ENCODE measurements around the gene WDR74.

The WDR74 gene

DNA sequence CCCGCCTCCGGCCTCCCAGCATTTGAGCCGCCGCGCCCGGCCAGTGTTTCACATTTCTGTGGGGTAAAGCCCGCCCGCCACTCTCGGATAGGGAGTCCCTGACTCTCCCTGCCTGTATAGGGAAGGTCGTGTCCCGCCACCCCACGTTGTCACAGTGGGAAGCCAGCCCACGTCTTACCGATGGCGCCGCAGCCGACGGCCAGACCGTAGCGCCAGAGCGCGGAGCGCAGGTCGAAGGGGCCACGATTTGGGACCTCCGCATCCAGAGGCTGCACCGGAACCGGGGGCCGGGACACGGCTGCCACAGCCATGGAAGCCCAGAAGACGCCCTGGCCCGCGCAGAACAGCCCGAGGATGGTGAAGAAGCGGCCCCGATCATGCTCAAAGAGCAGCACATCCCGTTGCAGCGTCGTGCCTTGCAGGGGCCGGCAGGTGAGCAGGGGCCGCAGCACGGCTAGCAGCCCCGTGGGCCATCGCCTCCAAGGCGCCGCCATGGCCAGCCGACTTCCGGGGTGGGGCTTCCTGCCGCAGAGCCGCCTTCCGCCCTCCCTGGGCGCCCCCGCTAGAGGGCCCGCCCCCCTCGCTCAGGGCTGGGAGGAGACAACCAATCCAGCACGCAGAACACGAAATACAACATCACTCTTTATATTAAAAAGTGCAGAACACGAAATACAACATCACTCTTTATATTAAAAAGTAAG lies 47.7 kb downstream of the WDR74 start, which contains the start of gene TMEM223:
TSS of gene TMEM223 (minus strand) at position 506 of the 701 bp plus-strand sequence. CDS start at position 494, 12 bp downstream.
- Histone ChIP-seq H3K27ac (ENCODE audit: low read depth, low read length) (peak within 1 kb of the TSS; percentile 45), H3K4me1 (ENCODE audit: control insufficient read depth, insufficient read depth, low read length, unreplicated experiment) (peaks cover 20% of the 10 kb centered on the region), H3K4me3 (ENCODE audit: low read depth, low read length) (peak within 1 kb of the TSS; percentile 86), H2AFZ (ENCODE audit: low read length, unreplicated experiment) (peak within 1 kb of the TSS; percentile 51), H3K79me2 (ENCODE audit: control insufficient read depth, insufficient read depth, low read length, unreplicated experiment) (peaks cover 33% of the 10 kb centered on the region), H3K27me3 (ENCODE audit: insufficient read depth, low read length) (no peaks in the 10 kb centered on the region), H3K36me3 (ENCODE audit: insufficient read depth, low read length) (peaks cover 6% of the 10 kb centered on the region)

DNA sequence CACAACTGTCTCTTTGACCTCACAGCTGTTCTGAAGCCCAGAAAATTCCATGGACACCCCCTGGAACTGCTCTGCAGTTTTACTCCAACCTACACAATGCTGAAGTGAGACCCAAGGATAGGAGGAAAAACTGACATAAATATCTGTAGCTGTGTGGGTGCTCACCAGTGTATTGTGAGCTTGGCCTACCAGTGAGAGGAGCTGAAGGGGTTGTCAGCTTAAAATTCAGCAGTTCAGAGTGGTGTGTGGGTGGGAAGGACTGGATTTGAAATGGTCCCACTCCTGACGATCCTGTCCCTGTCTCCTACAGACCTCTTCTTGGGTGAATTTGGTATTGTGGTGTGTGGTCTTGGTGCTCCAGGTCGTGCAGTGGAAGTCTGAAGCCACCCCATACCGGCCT lies 49.8 kb downstream of the WDR74 start:
- H3K4me3 ChIP-seq (ENCODE audit: low read depth, low read length): no peak overlapping the region; the same call in 1 of the 2 replicates
- H3K27me3 ChIP-seq (ENCODE audit: insufficient read depth, low read length): no peaks in the 10 kb centered on the region
- peaks cover 6% of the 10 kb centered on the region for H3K36me3 ChIP-seq (ENCODE audit: insufficient read depth, low read length)
- no peak overlapping the region for H3K27ac ChIP-seq (ENCODE audit: low read depth, low read length)
- H3K79me2 ChIP-seq (ENCODE audit: control insufficient read depth, insufficient read depth, low read length, unreplicated experiment): peaks cover 37% of the 10 kb centered on the region
- H3K4me1 ChIP-seq (ENCODE audit: control insufficient read depth, insufficient read depth, low read length, unreplicated experiment): peaks cover 28% of the 10 kb centered on the region
- no peak overlapping the region for H2AFZ ChIP-seq (ENCODE audit: low read length, unreplicated experiment)

DNA sequence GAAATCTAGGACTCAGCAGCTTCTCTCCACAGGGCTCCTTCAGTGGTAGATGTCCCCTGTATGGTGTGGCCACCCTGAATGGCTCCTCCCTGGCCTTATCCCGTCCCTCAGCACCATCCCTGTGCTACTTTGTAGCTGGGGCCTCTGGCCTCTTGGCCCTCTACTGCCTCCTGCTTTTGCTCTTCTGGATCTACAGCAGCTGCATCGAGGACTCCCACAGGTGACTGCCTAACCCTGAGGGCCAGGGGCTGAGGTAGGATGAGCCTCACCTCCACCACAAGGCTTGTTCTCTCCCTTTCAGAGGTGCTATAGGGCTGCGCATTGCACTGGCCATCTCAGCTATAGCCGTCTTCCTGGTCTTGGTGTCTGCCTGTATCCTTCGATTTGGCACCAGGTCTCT lies 50.4 kb downstream of the WDR74 start:
- H3K4me3 ChIP-seq (ENCODE audit: low read depth, low read length): no peak overlapping the region; the same call in 1 of the 2 replicates
- no peaks in the 10 kb centered on the region; the same call in 1 of the 2 replicates for H3K36me3 ChIP-seq (ENCODE audit: insufficient read depth, low read length)
- H3K4me1 ChIP-seq (ENCODE audit: control insufficient read depth, insufficient read depth, low read length, unreplicated experiment): peaks cover 28% of the 10 kb centered on the region
- no peak overlapping the region for H3K27ac ChIP-seq (ENCODE audit: low read depth, low read length)
- H3K27me3 ChIP-seq (ENCODE audit: insufficient read depth, low read length): no peaks in the 10 kb centered on the region
- H2AFZ ChIP-seq (ENCODE audit: low read length, unreplicated experiment): no peak overlapping the region
- peaks cover 37% of the 10 kb centered on the region for H3K79me2 ChIP-seq (ENCODE audit: control insufficient read depth, insufficient read depth, low read length, unreplicated experiment)

DNA sequence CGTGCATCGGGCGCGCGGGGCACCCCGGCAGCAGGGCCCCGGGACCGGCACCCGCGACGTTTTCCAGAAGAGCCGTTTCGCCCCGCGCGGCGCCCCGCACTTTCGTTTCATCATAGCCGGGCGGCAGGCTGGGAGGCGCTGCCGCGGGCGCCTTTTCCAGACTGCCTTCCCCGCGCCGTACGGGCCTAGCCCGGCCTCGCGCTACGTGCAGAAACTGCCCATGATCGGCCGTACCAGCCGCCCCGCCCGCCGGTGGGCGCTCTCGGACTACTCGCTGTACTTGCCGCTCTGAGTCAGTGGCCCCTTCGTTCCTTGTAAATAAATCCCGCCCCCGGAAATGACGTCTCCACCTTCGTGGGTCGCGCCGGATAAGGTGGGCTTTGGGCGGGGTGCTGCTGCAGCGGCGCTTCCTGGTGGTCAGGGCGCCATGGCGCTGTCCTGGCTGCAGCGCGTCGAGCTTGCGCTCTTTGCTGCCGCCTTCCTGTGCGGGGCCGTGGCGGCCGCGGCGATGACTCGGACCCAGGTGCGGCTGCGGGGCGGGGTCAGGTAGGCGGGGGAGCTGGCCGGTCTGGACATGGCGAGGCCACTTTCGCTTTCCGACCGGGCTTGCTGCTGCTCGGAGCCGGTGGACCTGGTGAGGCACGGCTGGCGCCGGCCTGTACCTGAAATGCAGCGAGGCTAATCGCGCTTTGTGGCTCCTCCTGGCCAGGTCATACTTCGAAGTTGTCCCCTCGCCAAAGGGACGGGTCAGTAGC lies 52.2 kb downstream of the WDR74 start, which contains the start of gene TMEM179B:
TSS of gene TMEM179B (plus strand) at position 398 of the 755 bp plus-strand sequence. CDS start at position 428, 30 bp downstream.
- Histone ChIP-seq H3K79me2 (ENCODE audit: control insufficient read depth, insufficient read depth, low read length, unreplicated experiment) (peaks cover 37% of the 10 kb centered on the region), H3K4me1 (ENCODE audit: control insufficient read depth, insufficient read depth, low read length, unreplicated experiment) (peaks cover 23% of the 10 kb centered on the region), H3K36me3 (ENCODE audit: insufficient read depth, low read length) (no peaks in the 10 kb centered on the region), H2AFZ (ENCODE audit: low read length, unreplicated experiment) (peak within 1 kb of the TSS; percentile 88), H3K4me3 (ENCODE audit: low read depth, low read length) (peak within 1 kb of the TSS; percentile 87), H3K27ac (ENCODE audit: low read depth, low read length) (peak within 1 kb of the TSS; percentile 74), H3K27me3 (ENCODE audit: insufficient read depth, low read length) (no peaks in the 10 kb centered on the region)

DNA sequence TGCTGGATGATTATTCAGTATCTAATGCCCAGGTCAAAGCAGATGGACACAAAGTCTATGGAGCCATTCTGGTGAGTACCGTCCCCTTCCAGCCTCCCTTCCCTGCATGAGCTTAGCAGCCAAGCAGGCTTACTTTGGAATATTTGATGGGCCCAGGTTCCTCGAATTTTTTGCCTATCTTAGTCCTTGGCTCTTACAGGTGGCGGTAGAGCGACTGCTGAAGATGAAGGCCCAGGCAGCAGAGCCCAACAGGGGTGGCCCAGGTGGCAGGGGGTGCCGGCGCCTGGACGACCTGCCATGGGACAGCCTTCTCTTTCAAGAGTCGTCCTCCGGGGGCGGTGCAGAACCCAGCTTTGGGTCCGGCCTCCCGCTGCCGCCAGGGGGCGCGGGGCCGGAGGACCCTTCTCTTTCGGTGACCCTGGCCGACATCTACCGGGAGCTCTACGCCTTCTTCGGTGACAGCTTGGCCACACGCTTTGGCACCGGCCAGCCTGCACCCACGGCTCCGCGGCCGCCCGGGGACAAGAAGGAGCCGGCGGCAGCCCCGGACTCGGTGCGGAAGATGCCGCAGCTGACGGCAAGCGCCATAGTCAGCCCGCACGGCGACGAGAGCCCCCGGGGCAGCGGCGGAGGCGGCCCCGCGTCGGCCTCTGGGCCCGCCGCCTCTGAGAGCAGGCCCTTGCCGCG lies 52.9 kb downstream of the WDR74 start:
- peak overlapping the region; percentile 88 for H2AFZ ChIP-seq (ENCODE audit: low read length, unreplicated experiment)
- peaks cover 37% of the 10 kb centered on the region for H3K79me2 ChIP-seq (ENCODE audit: control insufficient read depth, insufficient read depth, low read length, unreplicated experiment)
- peak overlapping the region; percentile 74 for H3K27ac ChIP-seq (ENCODE audit: low read depth, low read length)
- peak overlapping the region; percentile 87 for H3K4me3 ChIP-seq (ENCODE audit: low read depth, low read length)
- H3K4me1 ChIP-seq (ENCODE audit: control insufficient read depth, insufficient read depth, low read length, unreplicated experiment): peaks cover 21% of the 10 kb centered on the region
- H3K36me3 ChIP-seq (ENCODE audit: insufficient read depth, low read length): no peaks in the 10 kb centered on the region
- H3K27me3 ChIP-seq (ENCODE audit: insufficient read depth, low read length): no peaks in the 10 kb centered on the region

Measured in ACC112 (cell line).